ENCODE results near the gene KIF27. TPM values are rescaled to one million over a fixed set of nuclear protein-coding genes. Genes with fewer than 3 reads are reported as not detected.
A peak's percentile ranks its signal among the peaks of the same experiment; 100 is the strongest.

The KIF27 gene, protein sequence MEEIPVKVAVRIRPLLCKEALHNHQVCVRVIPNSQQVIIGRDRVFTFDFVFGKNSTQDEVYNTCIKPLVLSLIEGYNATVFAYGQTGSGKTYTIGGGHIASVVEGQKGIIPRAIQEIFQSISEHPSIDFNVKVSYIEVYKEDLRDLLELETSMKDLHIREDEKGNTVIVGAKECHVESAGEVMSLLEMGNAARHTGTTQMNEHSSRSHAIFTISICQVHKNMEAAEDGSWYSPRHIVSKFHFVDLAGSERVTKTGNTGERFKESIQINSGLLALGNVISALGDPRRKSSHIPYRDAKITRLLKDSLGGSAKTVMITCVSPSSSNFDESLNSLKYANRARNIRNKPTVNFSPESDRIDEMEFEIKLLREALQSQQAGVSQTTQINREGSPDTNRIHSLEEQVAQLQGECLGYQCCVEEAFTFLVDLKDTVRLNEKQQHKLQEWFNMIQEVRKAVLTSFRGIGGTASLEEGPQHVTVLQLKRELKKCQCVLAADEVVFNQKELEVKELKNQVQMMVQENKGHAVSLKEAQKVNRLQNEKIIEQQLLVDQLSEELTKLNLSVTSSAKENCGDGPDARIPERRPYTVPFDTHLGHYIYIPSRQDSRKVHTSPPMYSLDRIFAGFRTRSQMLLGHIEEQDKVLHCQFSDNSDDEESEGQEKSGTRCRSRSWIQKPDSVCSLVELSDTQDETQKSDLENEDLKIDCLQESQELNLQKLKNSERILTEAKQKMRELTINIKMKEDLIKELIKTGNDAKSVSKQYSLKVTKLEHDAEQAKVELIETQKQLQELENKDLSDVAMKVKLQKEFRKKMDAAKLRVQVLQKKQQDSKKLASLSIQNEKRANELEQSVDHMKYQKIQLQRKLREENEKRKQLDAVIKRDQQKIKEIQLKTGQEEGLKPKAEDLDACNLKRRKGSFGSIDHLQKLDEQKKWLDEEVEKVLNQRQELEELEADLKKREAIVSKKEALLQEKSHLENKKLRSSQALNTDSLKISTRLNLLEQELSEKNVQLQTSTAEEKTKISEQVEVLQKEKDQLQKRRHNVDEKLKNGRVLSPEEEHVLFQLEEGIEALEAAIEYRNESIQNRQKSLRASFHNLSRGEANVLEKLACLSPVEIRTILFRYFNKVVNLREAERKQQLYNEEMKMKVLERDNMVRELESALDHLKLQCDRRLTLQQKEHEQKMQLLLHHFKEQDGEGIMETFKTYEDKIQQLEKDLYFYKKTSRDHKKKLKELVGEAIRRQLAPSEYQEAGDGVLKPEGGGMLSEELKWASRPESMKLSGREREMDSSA (N-terminal part only)
- total RNA-seq = 10 to 100 TPM in 1 of 2 donors, 1 to 10 TPM in 1; 3.4 to 11.2 TPM

GRCh38 chr9:83920927-83921707 is at the start of gene KIF27:
Gene KIF27, minus strand, starts transcription at chr9:83921432. Its CDS starts 5,841 bp downstream, at chr9:83915591.
- no peaks in the 10 kb centered on the region for H3K9me3 ChIP-seq
- peak; percentile 98 for DNase-seq (ENCODE audit: low spot score)
- H3K27me3 ChIP-seq (replicated peaks; ENCODE audit: insufficient read depth) = no peaks in the 10 kb centered on the region
- TF ChIP-seq POLR2A (IDR thresholded peaks at IDR 0.05) (peak; percentile 83), POLR2AphosphoS5 (IDR thresholded peaks at IDR 0.05) (peak; percentile 90)
- TF ChIP-seq, protein P1, sequence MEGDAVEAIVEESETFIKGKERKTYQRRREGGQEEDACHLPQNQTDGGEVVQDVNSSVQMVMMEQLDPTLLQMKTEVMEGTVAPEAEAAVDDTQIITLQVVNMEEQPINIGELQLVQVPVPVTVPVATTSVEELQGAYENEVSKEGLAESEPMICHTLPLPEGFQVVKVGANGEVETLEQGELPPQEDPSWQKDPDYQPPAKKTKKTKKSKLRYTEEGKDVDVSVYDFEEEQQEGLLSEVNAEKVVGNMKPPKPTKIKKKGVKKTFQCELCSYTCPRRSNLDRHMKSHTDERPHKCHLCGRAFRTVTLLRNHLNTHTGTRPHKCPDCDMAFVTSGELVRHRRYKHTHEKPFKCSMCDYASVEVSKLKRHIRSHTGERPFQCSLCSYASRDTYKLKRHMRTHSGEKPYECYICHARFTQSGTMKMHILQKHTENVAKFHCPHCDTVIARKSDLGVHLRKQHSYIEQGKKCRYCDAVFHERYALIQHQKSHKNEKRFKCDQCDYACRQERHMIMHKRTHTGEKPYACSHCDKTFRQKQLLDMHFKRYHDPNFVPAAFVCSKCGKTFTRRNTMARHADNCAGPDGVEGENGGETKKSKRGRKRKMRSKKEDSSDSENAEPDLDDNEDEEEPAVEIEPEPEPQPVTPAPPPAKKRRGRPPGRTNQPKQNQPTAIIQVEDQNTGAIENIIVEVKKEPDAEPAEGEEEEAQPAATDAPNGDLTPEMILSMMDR (IDR thresholded peaks at IDR 0.05) = peak in 3 of 4 experiments; percentile 36 to 69 (median 66)
- H3K4me3 ChIP-seq = peak within 1 kb of the TSS; percentile 89 to 95
- no peaks in the 10 kb centered on the region for H3K36me3 ChIP-seq
- H3K4me1 ChIP-seq (replicated peaks) = no peaks in the 10 kb centered on the region
- intact Hi-C loops (cut with DNase I) = loop anchor here (2.0 to 5.0 kb wide), 2 partner anchors 58 to 341 kb away; no protein-coding TSS in a partner anchor
- 0% methylated on average over 38 of the region's 92 CpGs for WGBS
- peak within 1 kb of the TSS; percentile 95 to 96 for H3K27ac ChIP-seq

GRCh38 chr9:83969602-83970001 is 48.4 kb upstream of the KIF27 start:
- Histone ChIP-seq H3K36me3 (peaks cover 11 to 38% of the 10 kb centered on the region in 2 donors), H3K9me3 (no peaks in the 10 kb centered on the region)
- intact Hi-C loops (cut with DNase I) = no loop called here

DNA sequence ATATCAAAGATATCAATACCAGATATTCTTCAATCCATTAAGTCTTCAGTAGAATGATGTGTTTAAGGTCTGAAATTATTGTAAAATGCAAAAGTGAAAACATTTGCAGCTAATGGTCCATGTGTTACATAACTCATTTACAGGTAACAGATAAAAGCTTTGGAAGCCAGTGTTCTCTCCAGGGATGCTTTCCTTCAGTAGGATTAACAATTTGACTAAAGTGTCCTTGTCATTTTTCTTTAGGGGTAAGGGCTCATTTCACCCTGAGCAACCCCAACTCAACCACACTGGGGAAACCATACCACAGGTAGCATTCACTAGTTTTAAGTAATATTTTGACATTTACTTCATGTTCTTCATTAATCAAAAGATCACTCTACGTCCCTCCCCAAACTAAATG is 45.8 kb upstream of the KIF27 start:
- TF ChIP-seq POLR2A (IDR thresholded peaks at IDR 0.05) = no peak
- TF ChIP-seq POLR2AphosphoS5 (IDR thresholded peaks at IDR 0.05) = no peak
- TF ChIP-seq, protein P1 (IDR thresholded peaks at IDR 0.05) = no peak
- Histone ChIP-seq H3K27me3 (replicated peaks; ENCODE audit: insufficient read depth) (no peaks in the 10 kb centered on the region), H3K27ac (no peak overlapping the region), H3K4me1 (replicated peaks) (no peaks in the 10 kb centered on the region), H3K36me3 (peaks cover 3 to 20% of the 10 kb centered on the region in 2 donors), H3K4me3 (no peak overlapping the region), H3K9me3 (no peaks in the 10 kb centered on the region)
- no peak for DNase-seq (ENCODE audit: low spot score)
- 82% methylated on average over 1 of the region's 1 CpG for WGBS
- intact Hi-C loops (cut with DNase I) = no loop called here

More at GRCh38 chr9:83969602-83970001, 48.4 kb upstream of the KIF27 start:
- H3K4me3 ChIP-seq = no peak overlapping the region
- no peaks in the 10 kb centered on the region for H3K27me3 ChIP-seq (replicated peaks; ENCODE audit: insufficient read depth)
- no peak overlapping the region for H3K27ac ChIP-seq
- no peak for TF ChIP-seq POLR2A (IDR thresholded peaks at IDR 0.05)
- TF ChIP-seq, protein P1 (IDR thresholded peaks at IDR 0.05) = no peak
- TF ChIP-seq POLR2AphosphoS5 (IDR thresholded peaks at IDR 0.05) = no peak
- no peaks in the 10 kb centered on the region for H3K4me1 ChIP-seq (replicated peaks)
- 86% methylated on average over 3 of the region's 3 CpGs for whole genome bisulfite sequencing
- DNase-seq (ENCODE audit: low spot score) = no peak

DNA sequence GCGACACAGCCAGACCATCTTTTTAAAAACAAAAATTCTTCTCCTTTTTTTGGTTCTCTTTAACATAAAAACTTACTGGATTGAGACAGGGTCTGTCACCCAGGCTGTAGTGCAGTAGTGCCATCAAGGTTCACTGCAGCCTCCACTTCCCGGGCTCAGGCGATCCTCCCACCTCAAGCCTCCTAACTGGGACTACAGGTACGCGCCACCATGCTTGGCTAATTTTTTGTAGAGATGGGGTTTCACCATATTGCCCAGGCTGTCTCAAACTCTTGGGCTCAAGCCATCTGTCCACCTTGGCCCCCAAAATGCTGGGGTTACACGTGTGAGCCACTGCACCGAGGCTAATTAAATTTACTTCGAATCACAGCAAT is 45.0 kb upstream of the KIF27 start:
- intact Hi-C loops (cut with DNase I) = no loop called here
- H3K36me3 ChIP-seq = peaks cover 0 to 19% of the 10 kb centered on the region in 2 donors
- WGBS = 82% methylated on average over 8 of the region's 8 CpGs

More for the DNA sequence above, 45.0 kb upstream of the KIF27 start:
- no peak overlapping the region for H3K4me3 ChIP-seq
- no peaks in the 10 kb centered on the region for H3K9me3 ChIP-seq
- DNase-seq (ENCODE audit: low spot score) = no peak
- TF ChIP-seq, protein P1 (IDR thresholded peaks at IDR 0.05) = no peak
- TF ChIP-seq POLR2A (IDR thresholded peaks at IDR 0.05) (no peak), POLR2AphosphoS5 (IDR thresholded peaks at IDR 0.05) (no peak)
- H3K27me3 ChIP-seq (replicated peaks; ENCODE audit: insufficient read depth) = no peaks in the 10 kb centered on the region
- no peak overlapping the region for H3K27ac ChIP-seq
- H3K4me1 ChIP-seq (replicated peaks) = no peaks in the 10 kb centered on the region

All from prostate gland (tissue), 2 donors.